ENCODE results near the gene LRRC75B. TPM values are rescaled to one million over a fixed set of nuclear protein-coding genes. Genes with fewer than 3 reads are reported as not detected.

Gene LRRC75B
- total and polyA plus RNA-seq, 2 of the 13 experiments (the other 11 are each of a cell fraction or from before 2014, with no cell fraction given): 11.8 to 34.8 TPM

- TF ChIP-seq ZNF503 (CRISPR knock-in tag; IDR thresholded peaks at IDR 0.05): peak; percentile 65; the same call in 1 of the 2 replicates
- 0 out of 2 replicates have a peak, but pooled peaks have one; percentile 72 for TF ChIP-seq IRX3 (CRISPR knock-in tag; IDR thresholded peaks at IDR 0.05; ENCODE audit: borderline replicate concordance, low read depth)
- TF ChIP-seq ZNF773 (CRISPR knock-in tag; IDR thresholded peaks at IDR 0.05; ENCODE audit: borderline replicate concordance): no peak
- TF ChIP-seq GABPA (IDR thresholded peaks at IDR 0.05; ENCODE audit: low read depth, low read length): no peak
- TF ChIP-seq GABPA (CRISPR knock-in tag; IDR thresholded peaks at IDR 0.05; ENCODE audit: low read depth): peak; percentile 72
- TF ChIP-seq KMT2B (CRISPR knock-in tag; IDR thresholded peaks at IDR 0.05): peak; percentile 53; the same call in 1 of the 2 replicates
- TF ChIP-seq ZNF280B (CRISPR knock-in tag; IDR thresholded peaks at IDR 0.05; ENCODE audit: borderline replicate concordance): 0 out of 2 replicates have a peak, but pooled peaks have one; percentile 55
- peak; percentile 98 for TF ChIP-seq ZNF350 (CRISPR knock-in tag; IDR thresholded peaks at IDR 0.05; ENCODE audit: borderline replicate concordance, low read depth)
- no peak; the same call in 1 of the 2 replicates for TF ChIP-seq CREB1 (IDR thresholded peaks at IDR 0.05)
- TF ChIP-seq CREB1 (CRISPR knock-in tag; IDR thresholded peaks at IDR 0.05): peak; percentile 84
- TF ChIP-seq ZNF432 (CRISPR knock-in tag; IDR thresholded peaks at IDR 0.05; ENCODE audit: borderline replicate concordance): no peak
- no peak for TF ChIP-seq TCF12 (IDR thresholded peaks at IDR 0.05)
- TF ChIP-seq TCF12 (CRISPR knock-in tag; IDR thresholded peaks at IDR 0.05): peak; percentile 96; the same call in 1 of the 2 replicates
- peak; percentile 83 for TF ChIP-seq ARNTL (CRISPR knock-in tag; IDR thresholded peaks at IDR 0.05)
- no peak for TF ChIP-seq AFF4 (CRISPR knock-in tag; IDR thresholded peaks at IDR 0.05)
- peak; percentile 88 for TF ChIP-seq ERF (CRISPR knock-in tag; IDR thresholded peaks at IDR 0.05)
- peak; percentile 91 for TF ChIP-seq ZGPAT (CRISPR knock-in tag; IDR thresholded peaks at IDR 0.05)
- no peak for TF ChIP-seq ZNF737 (CRISPR knock-in tag; IDR thresholded peaks at IDR 0.05; ENCODE audit: borderline replicate concordance)
- TF ChIP-seq ZFAT (CRISPR knock-in tag; conservative IDR thresholded peaks at IDR 0.05): no peak
- peak; percentile 95 for TF ChIP-seq HDAC2 (CRISPR knock-in tag; IDR thresholded peaks at IDR 0.05)
- no peak for TF ChIP-seq DDIT3 (CRISPR knock-in tag; IDR thresholded peaks at IDR 0.05)
Observed at GRCh38 chr22:24550028-24550901, 42.6 kb downstream of the LRRC75B start (continued).

Measured in HepG2 (cell line).